Loucy (cell line): Measurements from ENCODE around the gene PACC1.

ENCODE experiments used
- H2AFZ ChIP-seq: fragments of 200-600 bp; sonication (generic); 2 replicates; pipeline ENCODE4 v1.6.0; 2016; ENCODE audit warnings: antibody characterized with exemption, mild to moderate bottlenecking, low read length, moderate library complexity
- H3F3A ChIP-seq: fragments of 200-600 bp; 2 replicates; pipeline ENCODE4 v1.6.0; 2016; ENCODE audit warnings: antibody characterized with exemption, low read depth, mild to moderate bottlenecking
- H3K27me3 ChIP-seq: fragments of 200-600 bp; sonication (generic); 2 replicates; pipeline ENCODE4 v1.6.1; 2014; ENCODE audit warnings: low read length, mild to moderate bottlenecking; ENCODE audit not compliant: insufficient read depth, poor library complexity, severe bottlenecking
- H3K36me3 ChIP-seq: fragments of 200-600 bp; sonication (generic); 2 replicates; pipeline ENCODE4 v1.6.1; 2016; ENCODE audit warnings: low read length; ENCODE audit not compliant: insufficient read depth
- H3K4me1 ChIP-seq: fragments of 200-600 bp; sonication (generic); 2 replicates; pipeline ENCODE4 v1.5.1; 2014; ENCODE audit warnings: low read length, mild to moderate bottlenecking; ENCODE audit not compliant: insufficient read depth, poor library complexity, severe bottlenecking
- H3K4me2 ChIP-seq: fragments of 200-600 bp; sonication (generic); 2 replicates; pipeline ENCODE4 v1.6.0; 2014; ENCODE audit warnings: antibody characterized with exemption, low read length, low read depth, mild to moderate bottlenecking; ENCODE audit not compliant: poor library complexity, severe bottlenecking
- H3K4me3 ChIP-seq: fragments of 200-600 bp; sonication (generic); 2 replicates; pipeline ENCODE4 v1.5.1; 2014; ENCODE audit warnings: low read length, mild to moderate bottlenecking, mixed read lengths; ENCODE audit not compliant: poor library complexity, severe bottlenecking
- H3K79me2 ChIP-seq: fragments of 200-600 bp; sonication (generic); 2 replicates; pipeline ENCODE4 v1.6.1; 2014; ENCODE audit warnings: low read length; ENCODE audit not compliant: insufficient read depth
- H3K9ac ChIP-seq: fragments of 200-600 bp; sonication (generic); 2 replicates; pipeline ENCODE4 v1.6.0; 2014; ENCODE audit warnings: mild to moderate bottlenecking, low read depth, low read length, moderate library complexity; ENCODE audit not compliant: poor library complexity, severe bottlenecking
- H3K9me2 ChIP-seq: fragments of 200-600 bp; sonication (generic); replicated peaks from 2 replicates; pipeline ENCODE4 v1.6.1; 2016; ENCODE audit warnings: low read depth, low read length, mixed read lengths
- H3K9me3 ChIP-seq: fragments of 200-600 bp; sonication (generic); 2 replicates; pipeline ENCODE4 v1.6.1; 2014; ENCODE audit warnings: mild to moderate bottlenecking, antibody characterized with exemption, low read length, low read depth; ENCODE audit not compliant: insufficient read depth
- H4K20me1 ChIP-seq: fragments of 200-600 bp; sonication (generic); 2 replicates; pipeline ENCODE4 v1.6.0; 2014; ENCODE audit warnings: antibody characterized with exemption, low read length, mild to moderate bottlenecking; ENCODE audit not compliant: insufficient read depth, poor library complexity, severe bottlenecking
- CTCF ChIP-seq: fragments of 200-600 bp; sonication (generic); conservative IDR thresholded peaks from 2 replicates; pipeline ENCODE4 v1.5.1; 2014; ENCODE audit warnings: mild to moderate bottlenecking, antibody characterized with exemption, low read length
- EZH2phosphoT487 ChIP-seq: fragments of 200-600 bp; IDR thresholded peaks from 2 replicates; pipeline ENCODE4 v1.6.1; 2018; ENCODE audit warnings: antibody characterized with exemption, mild to moderate bottlenecking, moderate library complexity, borderline replicate concordance

PACC1 gene

GRCh38 chr1:212354464-212354863 is 60.2 kb downstream of the PACC1 start:
- no peaks in the 10 kb centered on the region for H3K4me1 ChIP-seq
- H2AFZ ChIP-seq, result no peak overlapping the region
- no peaks in the 10 kb centered on the region for H3F3A ChIP-seq
- H3K4me2 ChIP-seq, result no peak overlapping the region
- no peak overlapping the region for H3K4me3 ChIP-seq
- H3K9ac ChIP-seq, result no peak overlapping the region
- no peaks in the 10 kb centered on the region for H3K9me3 ChIP-seq
- TF ChIP-seq CTCF (no peak), EZH2phosphoT487 (no peak)
- H3K36me3 ChIP-seq, result peaks cover 73% of the 10 kb centered on the region
- H3K27me3 ChIP-seq, result no peaks in the 10 kb centered on the region
- no peaks in the 10 kb centered on the region for H3K79me2 ChIP-seq
- H3K9me2 ChIP-seq, result no peaks in the 10 kb centered on the region
- H4K20me1 ChIP-seq, result no peaks in the 10 kb centered on the region

DNA sequence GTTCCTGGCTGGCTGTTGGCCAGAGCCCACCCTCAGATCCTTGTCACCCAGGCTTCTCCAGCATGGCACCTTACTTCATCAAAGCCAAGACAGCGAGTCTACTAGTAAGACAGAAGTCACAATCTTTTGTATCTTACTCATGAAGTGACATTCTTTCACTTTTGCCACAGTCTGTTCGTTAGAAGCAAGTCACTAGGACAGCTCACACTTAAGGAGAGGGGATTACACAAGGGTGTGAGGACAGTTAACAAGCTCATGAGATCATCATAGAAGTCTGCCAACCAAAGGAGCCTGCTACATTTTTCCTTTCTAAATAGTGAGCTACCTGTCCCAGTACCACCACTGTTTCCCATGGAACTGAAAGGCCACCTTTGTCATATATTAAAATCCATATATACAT is 61.5 kb downstream of the PACC1 start:
- no peak for TF ChIP-seq CTCF
- TF ChIP-seq EZH2phosphoT487, result no peak
- Histone ChIP-seq H3K27me3 (no peaks in the 10 kb centered on the region), H3K4me1 (no peaks in the 10 kb centered on the region), H3K4me2 (no peak overlapping the region), H3F3A (no peaks in the 10 kb centered on the region), H3K36me3 (peaks cover 72% of the 10 kb centered on the region; the same call in 1 of the 2 replicates), H3K9me2 (no peaks in the 10 kb centered on the region), H3K4me3 (no peak overlapping the region), H2AFZ (no peak overlapping the region), H3K9ac (no peak overlapping the region), H3K9me3 (no peaks in the 10 kb centered on the region), H3K79me2 (no peaks in the 10 kb centered on the region), H4K20me1 (no peaks in the 10 kb centered on the region)

- Histone ChIP-seq H3K9ac (no peak overlapping the region), H3K79me2 (no peaks in the 10 kb centered on the region), H3K27me3 (no peaks in the 10 kb centered on the region), H3K4me3 (no peak overlapping the region), H3K4me2 (no peak overlapping the region), H3K36me3 (peaks cover 74% of the 10 kb centered on the region; the same call in 1 of the 2 replicates), H3K9me3 (no peaks in the 10 kb centered on the region), H3K9me2 (no peaks in the 10 kb centered on the region), H3F3A (no peaks in the 10 kb centered on the region), H3K4me1 (no peaks in the 10 kb centered on the region), H2AFZ (no peak overlapping the region), H4K20me1 (no peaks in the 10 kb centered on the region)
- TF ChIP-seq CTCF (no peak), EZH2phosphoT487 (no peak)
Observed at GRCh38 chr1:212351588-212352362, 62.9 kb downstream of the PACC1 start.
